Dedifferentiated amniotic fluid mesenchymal stem cell (primary cell): ENCODE data around the gene AMN.

Experiments used
- DNase-seq: peaks from one replicate; pipeline ENCODE4 v3.0.0-alpha.2; 2016; ENCODE audit errors: extremely low spot score

Gene AMN

DNA sequence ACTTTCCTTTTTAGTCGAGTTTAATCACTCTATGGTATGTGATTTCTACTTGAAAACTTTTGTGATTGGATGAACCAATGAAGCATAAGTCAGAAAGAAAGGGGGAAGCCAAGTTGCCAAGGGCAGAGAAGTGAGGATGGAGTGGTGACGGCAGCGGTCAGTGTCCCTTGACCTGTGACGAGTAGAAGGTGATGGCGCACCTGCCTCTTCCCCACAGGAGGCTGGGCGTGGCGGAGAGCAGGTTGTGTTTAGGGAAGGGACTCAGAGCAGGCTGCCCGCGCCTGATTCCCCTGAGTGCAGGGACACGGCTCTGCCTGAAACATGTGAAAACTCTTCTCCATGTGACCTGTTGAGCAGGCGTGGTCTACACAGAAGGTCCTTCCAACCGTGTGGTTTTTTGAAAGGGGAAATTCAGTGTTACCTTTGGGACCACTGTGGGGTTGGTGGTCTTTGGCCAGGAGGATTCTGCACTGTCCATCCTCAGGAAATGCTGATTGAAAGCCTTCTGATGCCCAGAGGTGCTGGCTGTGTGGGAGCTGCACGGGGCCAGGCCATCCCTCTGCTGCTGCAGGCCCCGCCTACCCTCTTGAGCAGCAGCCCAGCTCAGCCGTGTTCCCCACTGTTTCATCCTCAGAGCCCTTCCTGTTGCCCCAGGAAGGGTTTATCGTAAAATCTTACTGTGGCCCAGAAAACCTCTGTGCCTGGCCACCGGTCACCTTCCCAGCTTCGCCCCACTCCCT, 23.5 kb upstream of the AMN start:
- no peak for DNase-seq

- no peak for DNase-seq
Measured at GRCh38 chr14:102899516-102899900, 23.0 kb upstream of the AMN start.

- DNase-seq = no peak
Measured at GRCh38 chr14:102900631-102901571, 21.6 kb upstream of the AMN start.

GRCh38 chr14:102901633-102902032, 20.8 kb upstream of the AMN start:
- no peak for DNase-seq

- DNase-seq = no peak
Measured at GRCh38 chr14:102902086-102902485, 20.4 kb upstream of the AMN start.

GRCh38 chr14:102902523-102903247, 19.8 kb upstream of the AMN start:
- no peak for DNase-seq

DNA sequence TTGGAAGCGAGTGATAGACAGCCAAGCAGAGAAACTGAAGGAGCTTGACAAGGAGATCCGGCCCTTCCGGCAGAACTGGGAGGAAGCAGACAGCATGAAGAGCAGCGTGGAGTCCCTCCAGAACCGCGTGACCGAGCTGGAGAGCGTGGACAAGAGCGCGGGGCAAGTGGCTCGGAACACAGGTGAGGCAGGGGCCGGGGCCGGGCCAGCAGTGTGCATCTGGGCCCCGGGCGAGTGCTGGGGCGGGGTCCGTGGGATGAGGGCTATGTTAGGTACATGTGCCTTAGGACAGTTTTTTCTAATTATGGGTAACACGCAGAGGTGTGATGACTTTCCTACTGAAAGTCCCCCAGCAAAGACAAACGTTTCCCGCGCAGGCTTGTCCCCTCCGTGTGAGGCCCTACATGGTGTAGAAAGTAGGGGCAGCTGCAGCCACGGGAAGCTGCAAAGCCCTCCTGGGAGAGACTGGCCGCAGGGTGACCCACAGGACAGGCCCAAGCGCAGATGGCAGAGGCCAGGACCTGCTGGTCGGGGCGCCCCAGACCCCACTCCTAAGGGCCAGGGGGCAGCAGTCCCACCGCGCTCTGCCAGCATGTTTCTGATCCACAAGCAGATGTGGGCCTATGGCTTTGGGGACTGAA, 19.1 kb upstream of the AMN start:
- DNase-seq = no peak

- no peak for DNase-seq
Measured at GRCh38 chr14:102903889-102904512, 18.5 kb upstream of the AMN start.

GRCh38 chr14:102905116-102906108, 17.1 kb upstream of the AMN start:
- no peak for DNase-seq

DNA sequence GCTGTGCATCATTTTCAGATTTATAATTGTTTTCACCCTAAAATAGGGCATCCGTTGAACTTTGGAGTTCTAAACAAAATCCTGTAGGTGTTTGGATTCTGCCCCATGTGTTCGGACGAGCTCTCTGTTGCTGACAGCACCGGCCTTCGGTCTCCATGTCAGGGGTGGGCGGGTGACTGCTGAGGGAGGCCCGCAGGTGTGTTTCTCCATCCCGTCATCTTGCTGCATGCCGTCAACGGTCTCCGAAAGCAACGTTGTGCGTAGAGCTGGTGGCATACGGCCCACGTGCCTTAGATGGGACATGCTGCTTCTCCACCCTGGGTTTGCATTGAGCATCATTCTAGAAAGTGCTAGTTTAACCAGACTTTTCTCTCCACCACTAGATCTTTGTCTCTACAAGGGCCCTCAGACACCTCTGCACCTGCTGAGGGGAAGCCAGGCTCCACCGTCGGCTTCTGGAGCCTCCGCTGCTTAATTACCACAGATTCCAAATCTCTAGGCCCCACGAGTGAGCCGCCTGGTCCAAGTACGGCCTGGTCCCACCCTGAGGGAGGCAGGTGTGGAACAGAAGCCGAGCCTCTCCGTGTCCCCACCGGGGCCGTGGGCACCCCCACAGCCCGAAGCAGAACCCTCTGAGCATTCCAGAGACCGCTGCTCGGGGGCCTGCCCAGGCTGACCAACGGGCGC, 15.7 kb upstream of the AMN start:
- no peak for DNase-seq

GRCh38 chr14:102907303-102907844, 15.1 kb upstream of the AMN start:
- no peak for DNase-seq

GRCh38 chr14:102907980-102908730, 14.3 kb upstream of the AMN start:
- DNase-seq = no peak

GRCh38 chr14:102908766-102909455, 13.6 kb upstream of the AMN start:
- DNase-seq = no peak

- no peak for DNase-seq
Measured at GRCh38 chr14:102909462-102909861, 13.0 kb upstream of the AMN start.

GRCh38 chr14:102909911-102910310, 12.6 kb upstream of the AMN start:
- DNase-seq = no peak

GRCh38 chr14:102910442-102910841, 12.0 kb upstream of the AMN start:
- no peak for DNase-seq

DNA sequence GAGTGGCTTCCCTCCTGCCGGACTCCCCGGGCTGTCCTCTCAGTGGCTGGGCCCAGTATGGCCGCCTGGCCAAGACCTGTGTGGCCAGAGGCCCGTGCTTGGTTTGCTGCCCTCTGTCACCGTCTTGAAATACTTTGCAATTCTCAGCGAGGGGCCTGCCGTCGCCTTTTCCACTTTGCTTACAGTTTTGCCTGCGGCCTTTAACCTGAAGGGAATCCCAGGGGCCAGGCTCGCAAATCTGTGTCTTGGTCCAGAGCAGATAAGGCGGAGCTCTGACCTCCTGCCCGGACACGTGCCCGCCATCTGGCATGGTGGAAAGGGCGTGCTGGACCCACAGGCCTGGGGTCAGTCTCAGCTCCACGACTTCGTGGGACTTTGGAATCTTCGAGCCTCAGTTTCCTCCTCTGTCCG, 10.9 kb upstream of the AMN start:
- DNase-seq = no peak
